H1 (cell line): ENCODE measurements around the gene EXD3. TPM values are rescaled to one million over a fixed set of nuclear protein-coding genes. Genes with fewer than 3 reads are reported as not detected.

ENCODE experiments used
- TAF7 ChIP-seq: optimal IDR thresholded peaks from 2 replicates; pipeline ENCODE3; 2011; ENCODE audit warnings: low read depth, mild to moderate bottlenecking, inconsistent platforms, low read length, moderate library complexity, borderline replicate concordance
- polyA plus RNA-seq, 7 experiments: library from polyadenylated mRNA; depleted of rRNA in 3 of 7; stranded (reverse) in 5 of 7; unstranded in 2 of 7; fragments of >200 nt in 5 of 7; fragments of 200-250 nt in 2 of 7; gene quantifications; 1 replicate in 5 of 7; 2 replicates in 1 of 7; 4 replicates in 1 of 7; pipeline versions ENCODE4 v1.2.1 to v1.2.3, GENCODE V29; 2011 to 2013; ENCODE audit warnings: missing spikeins in 2 of 7, mixed read lengths in 2 of 7
- total RNA-seq: library from RNA; stranded (reverse); fragmentation: NEBNext Ultra II Directional; extraction: Animal tissue kit (Norgen Biotek cat#: 25700); gene quantifications from 2 replicates; pipeline ENCODE4 v1.2.1, GENCODE V29; 2021
- TF ChIP-seq, protein P1 (sequence below): IDR thresholded peaks from 2 replicates; pipeline ENCODE4 v1.6.1; 2011; ENCODE audit warnings: low read length, improper control_type of control experiment

The EXD3 gene
- total and polyA plus RNA-seq, 2 of the 8 experiments (the other 6 are each of a cell fraction or from before 2014, with no cell fraction given): 7.2 to 9.4 TPM

DNA sequence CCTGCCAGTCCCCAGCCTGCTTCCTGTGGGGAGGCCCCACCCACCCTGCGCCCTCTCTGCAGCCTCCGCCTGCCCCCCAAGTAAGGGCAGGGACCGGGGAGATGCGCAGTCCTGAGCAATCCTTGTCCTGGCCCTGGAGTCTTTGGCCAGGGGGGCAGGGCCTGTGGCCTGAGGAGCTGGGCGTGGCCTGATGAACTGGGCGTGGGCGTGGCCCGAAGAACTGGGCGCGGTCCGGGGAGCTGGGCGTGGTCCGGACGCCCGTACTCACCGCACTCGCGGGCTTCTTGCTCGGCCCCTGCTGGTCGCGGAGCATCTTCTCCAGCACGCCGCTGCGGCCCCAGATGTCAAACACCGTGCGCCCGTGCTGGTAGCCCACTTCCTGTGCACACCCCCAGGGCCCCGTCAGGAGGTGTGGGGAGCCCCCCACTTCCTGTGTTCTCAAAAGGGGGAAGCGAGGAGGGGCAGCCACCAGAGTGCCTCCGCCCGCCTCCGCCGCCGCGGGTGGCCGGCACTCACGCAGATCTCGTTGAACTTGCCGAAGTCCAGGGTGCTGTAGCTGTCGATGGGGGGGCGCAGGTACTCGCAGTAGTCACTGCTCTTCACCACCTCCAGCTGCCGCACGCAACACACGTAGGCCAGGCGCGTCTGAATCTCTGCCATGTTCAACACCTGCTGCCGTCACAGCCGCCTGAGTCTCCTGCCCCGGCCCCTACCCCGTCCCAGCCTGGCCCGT, 38.9 kb upstream of the EXD3 start (continued):
- TF ChIP-seq, protein P1, sequence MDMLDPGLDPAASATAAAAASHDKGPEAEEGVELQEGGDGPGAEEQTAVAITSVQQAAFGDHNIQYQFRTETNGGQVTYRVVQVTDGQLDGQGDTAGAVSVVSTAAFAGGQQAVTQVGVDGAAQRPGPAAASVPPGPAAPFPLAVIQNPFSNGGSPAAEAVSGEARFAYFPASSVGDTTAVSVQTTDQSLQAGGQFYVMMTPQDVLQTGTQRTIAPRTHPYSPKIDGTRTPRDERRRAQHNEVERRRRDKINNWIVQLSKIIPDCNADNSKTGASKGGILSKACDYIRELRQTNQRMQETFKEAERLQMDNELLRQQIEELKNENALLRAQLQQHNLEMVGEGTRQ: no peak
- TF ChIP-seq TAF7: no peak
